A673 (cell line): ENCODE data around the gene TAAR1. TPM values are rescaled to one million over a fixed set of nuclear protein-coding genes. Genes with fewer than 3 reads are reported as not detected.

Source experiments
- BruUV-seq: library from RNA; stranded (reverse); fragments of 400-500 nt; replicated peaks from 2 replicates; lab custom pipeline; 2021; lab: Mats Ljungman, UMichigan
- CTCF ChIA-PET: fragments of 300-600 bp; sonication (Branson Sonifier 250); formaldehyde crosslinking; loops from one replicate; lab custom pipeline; 2022; ENCODE audit warnings: antibody characterized with exemption; lab: Charles Lee
- POLR2A ChIA-PET: fragments of 300-600 bp; sonication (Branson Sonifier 250); formaldehyde crosslinking; loops from one replicate; lab custom pipeline; 2022; ENCODE audit warnings: antibody characterized with exemption; ENCODE audit not compliant: low non-redundant PET; lab: Charles Lee
- DNase-seq: peaks from one replicate; pipeline ENCODE4 v3.0.0-alpha.2; 2015; ENCODE audit warnings: low spot score
- H3K27ac ChIP-seq: fragments of 200-600 bp; sonication (generic); 2 replicates; pipeline ENCODE4 v1.5.1; 2016; ENCODE audit warnings: mixed run types, low read depth, mild to moderate bottlenecking, mixed read lengths, antibody characterized with exemption, low read length; ENCODE audit not compliant: poor library complexity, severe bottlenecking
- H3K27me3 ChIP-seq: fragments of 200-600 bp; sonication (generic); replicated peaks from 2 replicates; pipeline ENCODE4 v1.6.1; 2017; ENCODE audit warnings: mixed run types, low read depth, mild to moderate bottlenecking, mixed read lengths, antibody characterized with exemption, low read length; ENCODE audit not compliant: insufficient read depth, poor library complexity
- H3K36me3 ChIP-seq: fragments of 200-600 bp; sonication (generic); 2 replicates; pipeline ENCODE4 v1.6.1; 2016; ENCODE audit warnings: mixed run types, mild to moderate bottlenecking, mixed read lengths, antibody characterized with exemption, low read length; ENCODE audit not compliant: insufficient read depth, poor library complexity, severe bottlenecking
- H3K4me1 ChIP-seq: fragments of 200-600 bp; sonication (generic); 2 replicates; pipeline ENCODE4 v1.6.1; 2017; ENCODE audit warnings: mixed run types, mild to moderate bottlenecking, mixed read lengths, antibody characterized with exemption, low read length; ENCODE audit not compliant: insufficient read depth, poor library complexity, severe bottlenecking
- H3K4me3 ChIP-seq: fragments of 200-600 bp; sonication (generic); 2 replicates; pipeline ENCODE4 v1.5.1; 2016; ENCODE audit warnings: low read depth, mixed run types, mild to moderate bottlenecking, mixed read lengths, low read length; ENCODE audit not compliant: poor library complexity, severe bottlenecking
- H3K9me3 ChIP-seq: fragments of 200-600 bp; sonication (generic); 2 replicates; pipeline ENCODE4 v1.6.1; 2016; ENCODE audit warnings: mixed run types, low read depth, mild to moderate bottlenecking, mixed read lengths, antibody characterized with exemption, low read length; ENCODE audit not compliant: poor library complexity, severe bottlenecking
- EZH2 ChIP-seq: fragments of 200-600 bp; sonication (generic); IDR thresholded peaks from 2 replicates; pipeline ENCODE4 v1.6.1; 2017; ENCODE audit warnings: borderline replicate concordance, low read depth, mild to moderate bottlenecking, mixed read lengths, antibody characterized with exemption, low read length; ENCODE audit not compliant: poor library complexity, severe bottlenecking
- intact Hi-C: fragments of 100-400 bp; cut with micrococcal nuclease; formaldehyde crosslinking; loops from one replicate; pipeline ENCODE4 v1.10.0; 2022; ENCODE audit not compliant: unreplicated experiment
- total RNA-seq: library from RNA; stranded (reverse); gene quantifications from 2 replicates; pipeline ENCODE4 v1.2.3, GENCODE V29; 2021
- TF ChIP-seq, protein P1 (sequence below): fragments of 300-800, 200-600 bp; sonication (generic); conservative IDR thresholded peaks from 2 replicates; pipeline ENCODE4 v1.5.1; 2017; ENCODE audit warnings: low read depth, mild to moderate bottlenecking, antibody characterized with exemption, low read length, moderate library complexity, mixed read lengths

The TAAR1 gene
- total RNA-seq, 1 experiment from 2014 or later = not detected

- ChIA-PET POLR2A (interaction anchor here (0.6 kb wide), 1 partner anchor 28 kb away, joined by 4 read pairs; no protein-coding TSS in a partner anchor), CTCF (no interaction called here)
- Histone ChIP-seq H3K27ac (no peak overlapping the region), H3K27me3 (peaks cover 11% of the 10 kb centered on the region), H3K4me1 (no peaks in the 10 kb centered on the region), H3K36me3 (no peaks in the 10 kb centered on the region), H3K4me3 (no peak overlapping the region), H3K9me3 (no peaks in the 10 kb centered on the region)
- no TSS peak for BruUV-seq
- no peak for DNase-seq
- intact Hi-C loops = no loop called here
- TF ChIP-seq, protein P1, sequence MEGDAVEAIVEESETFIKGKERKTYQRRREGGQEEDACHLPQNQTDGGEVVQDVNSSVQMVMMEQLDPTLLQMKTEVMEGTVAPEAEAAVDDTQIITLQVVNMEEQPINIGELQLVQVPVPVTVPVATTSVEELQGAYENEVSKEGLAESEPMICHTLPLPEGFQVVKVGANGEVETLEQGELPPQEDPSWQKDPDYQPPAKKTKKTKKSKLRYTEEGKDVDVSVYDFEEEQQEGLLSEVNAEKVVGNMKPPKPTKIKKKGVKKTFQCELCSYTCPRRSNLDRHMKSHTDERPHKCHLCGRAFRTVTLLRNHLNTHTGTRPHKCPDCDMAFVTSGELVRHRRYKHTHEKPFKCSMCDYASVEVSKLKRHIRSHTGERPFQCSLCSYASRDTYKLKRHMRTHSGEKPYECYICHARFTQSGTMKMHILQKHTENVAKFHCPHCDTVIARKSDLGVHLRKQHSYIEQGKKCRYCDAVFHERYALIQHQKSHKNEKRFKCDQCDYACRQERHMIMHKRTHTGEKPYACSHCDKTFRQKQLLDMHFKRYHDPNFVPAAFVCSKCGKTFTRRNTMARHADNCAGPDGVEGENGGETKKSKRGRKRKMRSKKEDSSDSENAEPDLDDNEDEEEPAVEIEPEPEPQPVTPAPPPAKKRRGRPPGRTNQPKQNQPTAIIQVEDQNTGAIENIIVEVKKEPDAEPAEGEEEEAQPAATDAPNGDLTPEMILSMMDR = no peak
- TF ChIP-seq EZH2 = no peak
Measured at GRCh38 chr6:132675749-132676148, 16.8 kb upstream of the TAAR1 start.

GRCh38 chr6:132675002-132675401, 16.0 kb upstream of the TAAR1 start:
- ChIA-PET POLR2A (interaction anchor here (0.6 kb wide), 1 partner anchor 27 kb away, joined by 4 read pairs; no protein-coding TSS in a partner anchor), CTCF (no interaction called here)
- BruUV-seq = no TSS peak
- Histone ChIP-seq H3K4me1 (no peaks in the 10 kb centered on the region), H3K36me3 (no peaks in the 10 kb centered on the region), H3K9me3 (no peaks in the 10 kb centered on the region), H3K4me3 (no peak overlapping the region), H3K27ac (no peak overlapping the region), H3K27me3 (peaks cover 11% of the 10 kb centered on the region)
- intact Hi-C loops = no loop called here
- DNase-seq = no peak
- TF ChIP-seq EZH2 = no peak
- TF ChIP-seq, protein P1 = no peak

DNA sequence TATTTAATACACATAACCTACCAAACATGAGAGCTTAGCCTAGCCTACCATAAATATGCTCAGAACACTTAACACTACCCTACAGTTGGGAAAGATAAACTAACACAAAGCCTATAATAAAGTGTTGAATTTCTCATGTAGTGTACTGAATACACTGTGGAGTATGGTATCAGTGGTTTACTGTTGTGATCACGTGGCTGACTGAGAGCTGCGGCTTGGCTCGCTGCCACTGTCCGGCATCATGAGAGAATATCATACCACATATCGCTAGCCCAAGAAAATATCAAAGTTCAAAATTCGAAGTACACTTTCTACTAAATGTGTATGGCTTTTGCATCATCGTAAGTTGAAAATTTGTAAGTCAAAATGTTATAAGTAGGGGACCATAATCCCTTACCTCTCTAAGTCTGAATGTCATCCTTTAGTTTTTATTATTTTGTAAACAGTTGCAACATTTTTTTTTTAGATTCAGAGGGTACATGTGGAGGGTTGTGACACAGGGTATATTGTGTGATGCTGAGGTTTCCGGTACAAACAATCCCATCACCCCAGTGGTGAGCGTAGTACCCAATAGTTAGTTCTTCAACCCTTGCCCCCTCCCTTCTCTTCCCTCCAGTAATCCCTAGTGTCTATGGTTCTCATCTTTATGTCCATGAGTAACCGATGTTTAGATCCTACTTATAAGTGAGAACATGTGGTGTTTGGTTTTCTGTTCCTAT, 14.6 kb upstream of the TAAR1 start:
- no peak overlapping the region for H3K4me3 ChIP-seq
- intact Hi-C loops = no loop called here
- DNase-seq = no peak
- no TSS peak for BruUV-seq
- ChIA-PET POLR2A (interaction anchor here (0.6 kb wide), 1 partner anchor 149 kb away, joined by 3 read pairs; no protein-coding TSS in a partner anchor), CTCF (no interaction called here)
- H3K27ac ChIP-seq = no peak overlapping the region
- no peaks in the 10 kb centered on the region for H3K4me1 ChIP-seq
- peaks cover 11% of the 10 kb centered on the region for H3K27me3 ChIP-seq
- no peaks in the 10 kb centered on the region for H3K36me3 ChIP-seq
- TF ChIP-seq, protein P1 = no peak
- no peak for TF ChIP-seq EZH2
- no peaks in the 10 kb centered on the region for H3K9me3 ChIP-seq
